ENCODE measurements around the gene CRYAB. TPM values are rescaled to one million over a fixed set of nuclear protein-coding genes. Genes with fewer than 3 reads are reported as not detected.

Gene CRYAB
- total and polyA plus RNA-seq, 9 donors: 226 to 708 (median 618) TPM

DNA sequence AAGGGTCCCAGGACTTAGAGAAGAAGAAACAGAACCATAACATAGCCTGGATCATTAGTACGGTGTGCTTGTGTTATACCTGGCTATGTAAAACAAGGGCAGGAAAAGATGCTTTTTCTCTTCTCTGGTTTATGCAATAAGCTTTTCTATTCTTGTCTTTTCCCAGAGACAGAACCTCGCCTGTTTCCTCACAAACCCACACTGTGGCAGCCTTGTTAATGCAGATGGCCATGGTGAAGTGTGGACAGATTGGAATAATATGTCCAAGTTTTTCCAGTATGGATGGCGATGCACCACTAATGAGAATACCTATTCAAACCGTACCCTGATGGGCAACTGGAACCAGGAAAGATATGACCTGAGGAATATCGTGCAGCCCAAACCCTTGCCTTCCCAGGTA, 29.4 kb downstream of the CRYAB start:
- H3K27me3 ChIP-seq (ENCODE audit: control insufficient read depth, insufficient read depth, low read length): no peaks in the 10 kb centered on the region
- no peak for DNase-seq
- 100% methylated on average over 1 of the region's 5 CpGs for WGBS (ENCODE audit: insufficient coverage)
- no peaks in the 10 kb centered on the region for H3K36me3 ChIP-seq (ENCODE audit: control insufficient read depth, insufficient read depth, low read length)
- H3K27ac ChIP-seq (ENCODE audit: low read length): no peak overlapping the region
- H3K4me1 ChIP-seq (ENCODE audit: control insufficient read depth, insufficient read depth, low read length): peaks cover 8% of the 10 kb centered on the region
- no peaks in the 10 kb centered on the region for H3K9me3 ChIP-seq (replicated peaks; ENCODE audit: control insufficient read depth, low read depth, low read length)
- H3K4me3 ChIP-seq (ENCODE audit: low read length): no peak overlapping the region

DNA sequence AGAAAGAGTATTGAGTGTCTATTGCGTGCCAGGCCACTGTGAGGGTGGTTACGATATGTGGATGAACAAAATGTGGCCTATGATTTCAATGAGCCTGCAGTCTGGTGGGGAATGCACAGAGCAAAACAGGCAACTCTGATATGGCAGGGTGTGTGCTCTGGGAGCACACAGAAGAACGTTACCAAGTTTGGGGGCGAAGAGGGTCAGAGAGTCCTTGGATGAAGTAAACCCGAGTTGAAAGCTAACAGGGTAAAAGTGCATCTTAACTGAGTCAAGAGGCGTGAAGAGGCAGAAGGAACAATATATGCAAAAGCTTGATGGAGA, 32.0 kb downstream of the CRYAB start:
- WGBS (ENCODE audit: insufficient coverage): 47% methylated on average over 6 of the region's 6 CpGs

DNA sequence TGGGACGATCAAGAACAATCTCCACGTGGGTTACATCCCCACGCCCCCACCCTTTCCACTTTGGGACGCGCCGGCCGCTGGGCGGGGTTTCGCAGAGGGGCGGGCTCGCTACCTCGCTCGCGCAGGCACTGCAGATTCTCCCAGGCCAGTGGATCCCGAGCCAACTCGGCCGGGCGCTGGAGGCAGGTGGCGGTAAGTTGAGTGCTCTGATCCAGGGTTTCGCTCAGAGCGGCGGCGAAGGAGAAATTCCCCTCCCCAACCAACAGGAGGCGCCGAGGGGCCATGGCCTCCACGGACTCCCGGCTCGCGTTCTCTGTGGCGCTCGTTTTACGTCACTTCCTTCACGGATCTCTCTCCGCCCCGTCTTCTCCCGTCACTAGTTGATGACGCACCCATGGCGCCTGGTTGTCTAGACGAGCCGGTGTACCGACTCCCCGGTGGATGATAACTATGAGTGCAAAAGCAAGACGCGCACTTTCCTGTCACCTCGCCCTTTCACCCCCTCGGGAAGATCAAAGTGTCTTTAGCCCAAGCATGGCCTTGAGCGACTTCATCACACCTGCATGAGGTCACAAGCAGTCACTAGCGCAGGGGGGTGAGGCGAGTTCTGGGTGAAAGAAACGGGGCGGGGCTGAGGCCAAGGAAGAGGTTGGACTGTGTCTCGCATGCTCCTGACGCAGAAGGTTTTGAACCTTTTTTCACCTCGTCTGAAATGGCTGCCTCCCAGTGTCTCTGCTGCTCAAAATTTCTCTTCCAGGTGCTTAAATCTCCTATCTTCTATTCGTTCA, 32.5 kb downstream of the CRYAB start, which contains the start of the genes CFAP68 and FDXACB1:
TSS of gene CFAP68 (plus strand) at position 693 of the 788 bp plus-strand sequence. CDS start at position 713, 20 bp downstream.
TSS of gene FDXACB1 (minus strand) at position 317 of the 788 bp plus-strand sequence. CDS start at position 284, 33 bp downstream.
- peak within 1 kb of the TSS; percentile 94 for H3K27ac ChIP-seq (ENCODE audit: low read length)
- peaks cover 8% of the 10 kb centered on the region for H3K4me1 ChIP-seq (ENCODE audit: control insufficient read depth, insufficient read depth, low read length)
- no peaks in the 10 kb centered on the region for H3K9me3 ChIP-seq (replicated peaks; ENCODE audit: control insufficient read depth, low read depth, low read length)
- H3K36me3 ChIP-seq (ENCODE audit: control insufficient read depth, insufficient read depth, low read length): peaks cover 6% of the 10 kb centered on the region
- DNase-seq: peak; percentile 99
- H3K4me3 ChIP-seq (ENCODE audit: low read length): peak within 1 kb of the TSS; percentile 67
- 0% methylated on average over 53 of the region's 55 CpGs for WGBS (ENCODE audit: insufficient coverage)
- no peaks in the 10 kb centered on the region for H3K27me3 ChIP-seq (ENCODE audit: control insufficient read depth, insufficient read depth, low read length)

More for the DNA sequence above, 32.0 kb downstream of the CRYAB start:
- Histone ChIP-seq H3K4me1 (ENCODE audit: control insufficient read depth, insufficient read depth, low read length) (peaks cover 8% of the 10 kb centered on the region), H3K9me3 (replicated peaks; ENCODE audit: control insufficient read depth, low read depth, low read length) (no peaks in the 10 kb centered on the region), H3K27ac (ENCODE audit: low read length) (peak overlapping the region; percentile 94), H3K4me3 (ENCODE audit: low read length) (peak overlapping the region; percentile 67), H3K36me3 (ENCODE audit: control insufficient read depth, insufficient read depth, low read length) (peaks cover 6% of the 10 kb centered on the region), H3K27me3 (ENCODE audit: control insufficient read depth, insufficient read depth, low read length) (no peaks in the 10 kb centered on the region)
- DNase-seq: no peak

DNA sequence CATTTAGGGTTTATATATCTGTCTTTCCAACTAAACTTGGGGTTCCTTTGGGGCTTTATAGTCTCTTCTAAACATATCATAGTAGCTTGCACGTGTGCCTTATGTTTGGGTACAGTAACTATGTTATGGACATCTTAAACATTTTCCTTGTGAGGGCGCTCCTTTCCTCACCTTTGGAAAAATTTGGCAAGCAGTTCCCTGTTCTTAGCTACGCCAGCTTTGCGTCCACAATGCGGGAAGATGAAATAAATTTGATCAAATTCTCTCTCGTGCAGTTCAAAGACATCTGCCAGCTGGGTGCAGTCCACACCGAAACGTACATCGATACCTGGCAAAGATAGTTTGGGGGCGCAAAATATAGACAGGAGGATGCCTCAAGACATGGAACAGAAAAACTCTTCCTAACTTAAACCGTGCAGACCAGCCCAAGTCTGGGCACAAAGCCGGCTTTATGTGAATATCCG, 33.2 kb downstream of the CRYAB start:
- Histone ChIP-seq H3K36me3 (ENCODE audit: control insufficient read depth, insufficient read depth, low read length) (peaks cover 6% of the 10 kb centered on the region), H3K4me3 (ENCODE audit: low read length) (peak overlapping the region; percentile 67), H3K27me3 (ENCODE audit: control insufficient read depth, insufficient read depth, low read length) (no peaks in the 10 kb centered on the region), H3K9me3 (replicated peaks; ENCODE audit: control insufficient read depth, low read depth, low read length) (no peaks in the 10 kb centered on the region), H3K27ac (ENCODE audit: low read length) (peak overlapping the region; percentile 94), H3K4me1 (ENCODE audit: control insufficient read depth, insufficient read depth, low read length) (peaks cover 8% of the 10 kb centered on the region)
- DNase-seq: no peak
- 0% methylated on average over 7 of the region's 13 CpGs for WGBS (ENCODE audit: insufficient coverage)

DNA sequence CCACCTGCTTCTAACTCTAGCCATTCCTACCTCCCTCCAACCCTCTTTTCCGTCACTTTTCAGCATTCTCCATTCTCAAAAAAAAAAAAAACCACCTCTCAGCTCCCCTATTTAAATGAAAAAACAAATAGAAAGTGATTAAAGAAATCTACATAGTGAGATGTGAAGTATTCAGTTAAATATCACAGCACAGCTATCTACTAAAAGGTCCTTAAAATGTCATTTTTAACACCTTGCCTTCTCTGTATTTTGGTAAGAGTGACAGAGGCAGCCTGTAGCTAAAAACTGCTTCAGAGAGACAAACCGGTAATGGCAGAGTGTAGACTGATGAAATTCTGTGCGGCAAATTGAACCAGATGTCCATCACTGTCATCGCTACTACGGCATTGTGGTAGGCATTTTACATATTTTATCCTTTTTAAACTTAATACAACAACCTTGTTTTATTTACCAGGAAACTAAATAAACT, 39.8 kb downstream of the CRYAB start:
- no peaks in the 10 kb centered on the region for H3K4me1 ChIP-seq (ENCODE audit: control insufficient read depth, insufficient read depth, low read length)
- H3K9me3 ChIP-seq (replicated peaks; ENCODE audit: control insufficient read depth, low read depth, low read length): no peaks in the 10 kb centered on the region
- no peaks in the 10 kb centered on the region for H3K27me3 ChIP-seq (ENCODE audit: control insufficient read depth, insufficient read depth, low read length)
- WGBS (ENCODE audit: insufficient coverage): no CpG with 5 or more reads among the region's 5 CpGs
- H3K36me3 ChIP-seq (ENCODE audit: control insufficient read depth, insufficient read depth, low read length): peaks cover 23% of the 10 kb centered on the region
- peak overlapping the region; percentile 61 for H3K4me3 ChIP-seq (ENCODE audit: low read length)
- H3K27ac ChIP-seq (ENCODE audit: low read length): peak overlapping the region; percentile 79
- DNase-seq: peak; percentile 32

DNA sequence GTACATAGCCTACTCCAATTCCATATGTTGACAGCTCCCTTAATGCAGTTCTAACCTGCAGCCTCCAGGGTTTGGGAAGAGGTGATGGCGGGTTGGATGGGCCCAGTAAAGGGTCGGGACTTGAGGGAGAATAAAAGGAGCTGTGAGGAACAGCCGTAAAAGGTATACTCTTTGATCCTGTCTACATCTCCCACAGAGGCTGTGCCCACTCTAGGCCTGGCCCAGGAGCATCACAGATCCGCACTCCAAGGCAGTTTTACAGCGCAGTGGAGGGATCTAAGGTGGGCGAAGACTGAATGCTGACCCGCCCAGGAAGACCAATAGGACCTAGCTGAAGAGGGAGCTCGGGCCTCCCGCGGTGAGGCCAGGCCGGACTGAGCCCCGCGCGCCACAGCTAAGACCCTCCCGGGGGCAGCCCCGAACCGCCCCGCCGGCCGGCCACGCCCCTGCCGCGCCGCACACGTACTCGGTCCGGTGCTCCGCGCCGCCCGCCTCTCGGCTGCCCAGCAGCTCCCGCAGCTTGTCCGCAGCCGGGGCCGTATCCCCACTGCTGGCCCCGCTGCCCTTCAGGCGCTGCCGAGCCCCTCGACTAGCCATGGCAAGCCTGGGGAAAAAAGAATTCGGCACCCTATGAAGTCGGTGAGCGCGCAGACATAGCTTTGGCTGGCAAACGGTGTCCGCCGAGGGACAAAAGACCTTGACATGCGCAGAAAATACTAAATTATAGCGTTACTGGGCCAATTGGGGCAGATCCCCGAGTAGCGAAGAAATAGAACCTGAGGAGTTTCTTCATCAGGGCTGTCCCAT, 40.5 kb downstream of the CRYAB start, which contains the start of gene ALG9:
TSS of gene ALG9 (minus strand) at position 696 of the 807 bp plus-strand sequence. CDS start at position 597, 99 bp downstream.
- peak; percentile 92 for DNase-seq
- Histone ChIP-seq H3K9me3 (replicated peaks; ENCODE audit: control insufficient read depth, low read depth, low read length) (no peaks in the 10 kb centered on the region), H3K27ac (ENCODE audit: low read length) (peak within 1 kb of the TSS; percentile 79), H3K4me3 (ENCODE audit: low read length) (peak within 1 kb of the TSS; percentile 61), H3K4me1 (ENCODE audit: control insufficient read depth, insufficient read depth, low read length) (no peaks in the 10 kb centered on the region), H3K27me3 (ENCODE audit: control insufficient read depth, insufficient read depth, low read length) (no peaks in the 10 kb centered on the region), H3K36me3 (ENCODE audit: control insufficient read depth, insufficient read depth, low read length) (peaks cover 25% of the 10 kb centered on the region)
- WGBS (ENCODE audit: insufficient coverage): under 1% methylated on average over 48 of the region's 51 CpGs

DNA sequence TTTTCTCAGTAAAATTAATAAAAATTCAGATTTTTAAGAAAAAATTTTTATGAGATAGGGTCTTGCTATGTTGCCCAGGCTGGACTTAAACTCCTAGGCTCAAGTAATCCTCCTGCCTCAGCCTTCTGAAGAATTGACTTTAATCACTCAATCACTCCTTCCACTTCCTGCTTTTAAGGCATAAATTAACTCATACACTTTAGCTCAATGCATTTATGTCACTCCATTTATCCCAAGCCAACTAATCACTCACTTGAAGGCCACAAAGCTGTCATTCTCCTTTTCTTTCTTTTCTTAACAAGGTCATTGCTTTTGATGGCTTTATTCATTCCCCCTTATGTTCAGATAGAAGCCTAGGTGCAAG, 41.1 kb downstream of the CRYAB start:
- DNase-seq: no peak
- Histone ChIP-seq H3K4me1 (ENCODE audit: control insufficient read depth, insufficient read depth, low read length) (no peaks in the 10 kb centered on the region), H3K4me3 (ENCODE audit: low read length) (peak overlapping the region; percentile 61), H3K9me3 (replicated peaks; ENCODE audit: control insufficient read depth, low read depth, low read length) (no peaks in the 10 kb centered on the region), H3K27me3 (ENCODE audit: control insufficient read depth, insufficient read depth, low read length) (no peaks in the 10 kb centered on the region), H3K27ac (ENCODE audit: low read length) (peak overlapping the region; percentile 79), H3K36me3 (ENCODE audit: control insufficient read depth, insufficient read depth, low read length) (peaks cover 23% of the 10 kb centered on the region)

DNA sequence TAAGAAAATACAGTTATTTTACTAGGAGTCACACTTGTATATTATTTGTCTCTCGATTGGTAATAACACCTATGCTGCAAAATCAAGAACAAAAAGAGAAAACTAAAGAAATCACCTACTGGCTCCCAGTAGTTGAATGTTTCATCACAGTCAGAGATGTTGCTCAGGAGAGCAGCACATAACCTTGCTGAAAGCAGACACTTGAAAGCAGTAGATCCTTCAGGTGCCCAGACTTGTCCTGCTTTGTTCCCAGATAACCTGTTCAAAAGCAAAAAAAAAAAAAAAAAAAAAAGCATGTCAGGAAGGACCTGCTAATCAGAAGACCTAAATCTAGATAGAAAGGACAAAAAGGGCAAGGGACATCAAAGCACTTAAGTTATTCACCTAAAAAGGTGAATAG, 41.5 kb downstream of the CRYAB start:
- peaks cover 21% of the 10 kb centered on the region for H3K36me3 ChIP-seq (ENCODE audit: control insufficient read depth, insufficient read depth, low read length)
- H3K4me3 ChIP-seq (ENCODE audit: low read length): no peak overlapping the region
- no CpG with 5 or more reads among the region's 1 CpG for WGBS (ENCODE audit: insufficient coverage)
- no peaks in the 10 kb centered on the region for H3K27me3 ChIP-seq (ENCODE audit: control insufficient read depth, insufficient read depth, low read length)
- H3K9me3 ChIP-seq (replicated peaks; ENCODE audit: control insufficient read depth, low read depth, low read length): no peaks in the 10 kb centered on the region
- DNase-seq: no peak
- no peaks in the 10 kb centered on the region for H3K4me1 ChIP-seq (ENCODE audit: control insufficient read depth, insufficient read depth, low read length)
- H3K27ac ChIP-seq (ENCODE audit: low read length): no peak overlapping the region

DNA sequence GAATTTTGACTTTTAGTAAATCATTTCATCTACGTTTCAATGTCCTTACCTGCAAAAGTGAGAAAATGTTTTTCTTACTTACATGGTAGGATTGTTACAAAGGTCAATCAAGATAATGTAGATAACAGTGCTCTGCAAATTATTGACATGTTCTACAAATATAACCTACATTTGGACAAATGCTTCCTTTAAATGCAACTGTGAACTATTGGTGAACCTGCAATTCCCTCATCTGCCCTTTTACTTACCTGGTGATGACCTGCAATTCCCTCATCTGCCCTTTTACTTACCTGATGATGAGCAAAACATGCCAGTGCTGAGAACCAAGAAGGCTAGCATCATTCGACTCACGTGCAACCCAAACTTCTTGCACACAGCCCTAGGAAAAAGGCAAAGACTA, 51.3 kb downstream of the CRYAB start:
- Histone ChIP-seq H3K9me3 (replicated peaks; ENCODE audit: control insufficient read depth, low read depth, low read length) (no peaks in the 10 kb centered on the region), H3K27ac (ENCODE audit: low read length) (no peak overlapping the region), H3K4me1 (ENCODE audit: control insufficient read depth, insufficient read depth, low read length) (no peaks in the 10 kb centered on the region), H3K27me3 (ENCODE audit: control insufficient read depth, insufficient read depth, low read length) (no peaks in the 10 kb centered on the region), H3K4me3 (ENCODE audit: low read length) (no peak overlapping the region), H3K36me3 (ENCODE audit: control insufficient read depth, insufficient read depth, low read length) (peaks cover 43% of the 10 kb centered on the region)
- WGBS (ENCODE audit: insufficient coverage): no CpG with 5 or more reads among the region's 3 CpGs
- DNase-seq: no peak
